Astrocyte of the cerebellum (primary cell): ENCODE results near the gene DGKI.

Experiments
- DNase-seq: peaks from one replicate; pipeline ENCODE4 v3.0.0-alpha.2; 2011; ENCODE audit warnings: low read depth
- H3K4me3 ChIP-seq: 2 replicates; pipeline ENCODE4 v1.5.1; 2011; ENCODE audit warnings: mild to moderate bottlenecking, low read depth, low read length, moderate library complexity
- CTCF ChIP-seq: IDR thresholded peaks from 2 replicates; pipeline ENCODE4 v1.5.1; 2012; ENCODE audit warnings: low read length, low read depth, moderate library complexity, mild to moderate bottlenecking; ENCODE audit errors: missing control alignments
- in situ Hi-C: cut with HindIII; loops from 2 replicates; pipeline ENCODE4 v1.10.0; 2017; ENCODE audit warnings: low sequenced_read_pairs

DGKI gene

DNA sequence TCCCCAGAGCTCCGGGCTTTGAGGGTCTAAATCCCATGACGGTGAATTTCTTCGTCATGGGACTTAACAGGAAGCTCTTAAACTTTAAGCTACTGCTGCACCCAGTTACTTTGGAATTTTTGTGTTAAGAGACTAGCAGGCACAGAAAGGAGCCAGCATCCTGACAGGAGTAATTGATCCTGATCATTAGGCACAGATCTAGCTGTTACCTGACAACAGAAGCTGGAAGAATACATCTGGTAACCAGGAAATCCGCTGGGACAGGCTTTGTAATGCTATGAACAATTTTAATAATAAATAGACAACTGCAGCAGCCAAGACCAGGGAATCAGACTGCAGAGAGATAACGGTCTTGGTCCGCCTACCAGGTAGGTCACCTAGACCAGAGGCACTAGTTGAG lies 210.9 kb downstream of the DGKI start:
- in situ Hi-C loops = no loop called here
- no peak for TF ChIP-seq CTCF
- H3K4me3 ChIP-seq = no peak overlapping the region
- no peak for DNase-seq

GRCh38 chr7:137635132-137635531 lies 211.6 kb downstream of the DGKI start:
- in situ Hi-C loops = no loop called here
- no peak overlapping the region for H3K4me3 ChIP-seq
- no peak for TF ChIP-seq CTCF
- no peak for DNase-seq

DNA sequence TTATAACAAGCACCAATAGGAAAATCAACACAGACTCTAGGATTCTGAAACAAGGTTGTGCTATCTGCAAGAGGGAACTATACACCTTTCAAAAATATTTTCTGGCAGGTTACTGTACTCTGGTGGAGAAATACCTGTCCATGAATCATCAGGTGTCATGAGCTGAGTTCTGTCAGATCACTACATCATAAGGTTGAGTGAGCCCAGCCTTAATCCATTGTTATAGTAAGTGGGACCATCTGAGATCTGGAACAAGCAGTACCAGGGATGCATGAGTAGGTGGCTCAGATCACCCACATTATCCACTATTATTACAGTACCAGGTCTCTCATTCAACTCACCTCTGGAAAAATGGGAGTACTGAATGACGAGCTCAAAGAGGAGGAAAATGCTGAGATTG lies 212.4 kb downstream of the DGKI start:
- no peak for TF ChIP-seq CTCF
- no peak for DNase-seq
- in situ Hi-C loops = no loop called here
- no peak overlapping the region for H3K4me3 ChIP-seq

- TF ChIP-seq CTCF = no peak
- DNase-seq = no peak
- no peak overlapping the region for H3K4me3 ChIP-seq
- in situ Hi-C loops = no loop called here
Observed at GRCh38 chr7:137633133-137633532, 213.6 kb downstream of the DGKI start.

GRCh38 chr7:137628216-137628615 lies 218.6 kb downstream of the DGKI start:
- in situ Hi-C loops = no loop called here
- no peak for TF ChIP-seq CTCF
- no peak overlapping the region for H3K4me3 ChIP-seq
- no peak for DNase-seq

GRCh38 chr7:137626469-137627067 lies 220.2 kb downstream of the DGKI start:
- DNase-seq = peak; percentile 26
- TF ChIP-seq CTCF = peak; percentile 75
- in situ Hi-C loops = no loop called here
- no peak overlapping the region for H3K4me3 ChIP-seq
